H9 (cell line): ENCODE measurements around the gene ATP6V1G3. TPM values are rescaled to one million over a fixed set of nuclear protein-coding genes. Genes with fewer than 3 reads are reported as not detected.

Source experiments
- DNase-seq: peaks from one replicate; pipeline ENCODE4 v3.0.0-alpha.2; 2017
- H2AFZ ChIP-seq: one replicate; pipeline ENCODE4 v1.6.1; 2013; ENCODE audit warnings: mild to moderate bottlenecking, low read length, control low read depth, moderate library complexity
- H2AK5ac ChIP-seq: 2 replicates; pipeline ENCODE4 v1.6.1; 2013; ENCODE audit warnings: low read length, control low read depth, mixed read lengths; ENCODE audit not compliant: insufficient read length
- H2BK120ac ChIP-seq: one replicate; pipeline ENCODE4 v1.6.1; 2013; ENCODE audit warnings: low read depth, mild to moderate bottlenecking, low read length, control low read depth, inconsistent platforms; ENCODE audit not compliant: poor library complexity, severe bottlenecking
- H2BK12ac ChIP-seq: 2 replicates; pipeline ENCODE4 v1.6.1; 2013; ENCODE audit warnings: low read length, control low read depth, mixed read lengths, low read depth; ENCODE audit not compliant: insufficient read length
- H2BK15ac ChIP-seq: 2 replicates; pipeline ENCODE4 v1.6.1; 2013; ENCODE audit warnings: low read depth, low read length, control low read depth
- H2BK20ac ChIP-seq: one replicate; pipeline ENCODE4 v1.6.1; 2013; ENCODE audit warnings: low read depth, mild to moderate bottlenecking, low read length, control low read depth, inconsistent platforms; ENCODE audit not compliant: poor library complexity, severe bottlenecking
- H2BK5ac ChIP-seq: 2 replicates; pipeline ENCODE4 v1.6.1; 2013; ENCODE audit warnings: low read length, control low read depth, mixed read lengths; ENCODE audit not compliant: insufficient read length
- H3K14ac ChIP-seq: 2 replicates; pipeline ENCODE4 v1.6.1; 2013; ENCODE audit warnings: low read length, control low read depth; ENCODE audit not compliant: insufficient read depth
- H3K18ac ChIP-seq: 2 replicates; pipeline ENCODE4 v1.6.1; 2013; ENCODE audit warnings: low read depth, mild to moderate bottlenecking, mixed read lengths, low read length, control low read depth; ENCODE audit not compliant: insufficient read length
- H3K23ac ChIP-seq: 2 replicates; pipeline ENCODE4 v1.6.1; 2013; ENCODE audit warnings: low read length, control low read depth, mixed read lengths, low read depth; ENCODE audit not compliant: insufficient read length
- H3K23me2 ChIP-seq: 2 replicates; pipeline ENCODE4 v1.6.1; 2013; ENCODE audit warnings: low read depth, mild to moderate bottlenecking, mixed read lengths, low read length, control low read depth; ENCODE audit not compliant: insufficient read length, poor library complexity, severe bottlenecking
- H3K27ac ChIP-seq: 2 replicates; pipeline ENCODE4 v1.5.1; 2013; ENCODE audit warnings: low read length, control low read depth, mixed read lengths, low read depth; ENCODE audit not compliant: insufficient read length
- H3K27me3 ChIP-seq: 2 replicates; pipeline ENCODE4 v1.6.1; 2013; ENCODE audit warnings: low read length, control low read depth, inconsistent platforms; ENCODE audit not compliant: insufficient read depth
- H3K4ac ChIP-seq: 2 replicates; pipeline ENCODE4 v1.6.1; 2013; ENCODE audit warnings: low read depth, mild to moderate bottlenecking, control low read depth, inconsistent platforms, low read length, moderate library complexity
- H3K4me1 ChIP-seq: 2 replicates; pipeline ENCODE4 v1.6.1; 2013; ENCODE audit warnings: low read length, control low read depth, inconsistent platforms; ENCODE audit not compliant: insufficient read depth
- H3K4me2 ChIP-seq: 2 replicates; pipeline ENCODE4 v1.6.1; 2013; ENCODE audit warnings: low read length, control low read depth, mixed read lengths; ENCODE audit not compliant: insufficient read length, insufficient read depth
- H3K56ac ChIP-seq: 2 replicates; pipeline ENCODE4 v1.6.1; 2013; ENCODE audit warnings: low read depth, mild to moderate bottlenecking, mixed read lengths, low read length, control low read depth; ENCODE audit not compliant: insufficient read length
- H3K79me1 ChIP-seq: 2 replicates; pipeline ENCODE4 v1.6.1; 2013; ENCODE audit warnings: low read depth, mild to moderate bottlenecking, moderate library complexity, low read length, control low read depth, inconsistent platforms; ENCODE audit not compliant: insufficient read depth, poor library complexity, severe bottlenecking
- H3K79me2 ChIP-seq: 2 replicates; pipeline ENCODE4 v1.6.1; 2013; ENCODE audit warnings: low read length, control low read depth, inconsistent platforms; ENCODE audit not compliant: insufficient read depth
- H3K9ac ChIP-seq: 2 replicates; pipeline ENCODE4 v1.6.1; 2013; ENCODE audit warnings: low read length, control low read depth, mixed read lengths; ENCODE audit not compliant: insufficient read length; ENCODE audit errors: extremely low read depth
- H3K9me3 ChIP-seq: one replicate; pipeline ENCODE4 v1.6.1; 2013; ENCODE audit warnings: low read depth, low read length, inconsistent platforms; ENCODE audit not compliant: control insufficient read depth
- H3T11ph ChIP-seq: one replicate; pipeline ENCODE4 v1.6.1; 2013; ENCODE audit warnings: mild to moderate bottlenecking, low read length, control low read depth, inconsistent platforms
- H4K20me1 ChIP-seq: one replicate; pipeline ENCODE4 v1.6.1; 2013; ENCODE audit not compliant: control insufficient read depth, insufficient read length, insufficient read depth
- H4K5ac ChIP-seq: 2 replicates; pipeline ENCODE4 v1.6.1; 2013; ENCODE audit warnings: low read depth, mild to moderate bottlenecking, mixed read lengths, low read length, control low read depth; ENCODE audit not compliant: insufficient read length
- H4K8ac ChIP-seq: replicated peaks from 2 replicates; pipeline ENCODE4 v1.6.1; 2013; ENCODE audit warnings: low read length, control low read depth, mixed read lengths, low read depth; ENCODE audit not compliant: insufficient read length
- H4K91ac ChIP-seq: 2 replicates; pipeline ENCODE4 v1.6.1; 2013; ENCODE audit warnings: low read depth, mild to moderate bottlenecking, moderate library complexity, mixed read lengths, low read length, control low read depth; ENCODE audit not compliant: insufficient read length
- H3K27ac Mint-ChIP-seq, 3 experiments: 2 replicates in 2 of 3; 3 replicates in 1 of 3; pipeline ENCODE4 v1.8.0; 2020 to 2021; ENCODE audit warnings: mixed read lengths in 3 of 3, mild to moderate bottlenecking in 1 of 3, moderate library complexity in 1 of 3
- H3K27me3 Mint-ChIP-seq: 2 replicates; pipeline ENCODE4 v1.8.0; 2021; ENCODE audit warnings: low read depth, mild to moderate bottlenecking, moderate library complexity, mixed read lengths
- H3K36me3 Mint-ChIP-seq, 3 experiments: 2 replicates in 2 of 3; 3 replicates in 1 of 3; pipeline ENCODE4 v1.8.0; 2020 to 2021; ENCODE audit warnings: low read depth in 3 of 3, mixed read lengths in 3 of 3; ENCODE audit not compliant: insufficient read depth in 1 of 3
- H3K4me1 Mint-ChIP-seq, 2 experiments: 2 replicates each; pipeline ENCODE4 v1.8.0; 2020; ENCODE audit warnings: mixed read lengths in 2 of 2
- H3K4me3 Mint-ChIP-seq, 2 experiments: 2 replicates in 1 of 2; 3 replicates in 1 of 2; pipeline ENCODE4 v1.8.0; 2020 to 2021; ENCODE audit warnings: mild to moderate bottlenecking in 2 of 2, mixed read lengths in 2 of 2, moderate library complexity in 1 of 2
- H3K9me3 Mint-ChIP-seq, 2 experiments: 2 replicates in 1 of 2; 3 replicates in 1 of 2; pipeline ENCODE4 v1.8.0; 2020; ENCODE audit warnings: mild to moderate bottlenecking in 2 of 2, mixed read lengths in 2 of 2, moderate library complexity in 1 of 2
- CTCF ChIP-seq: fragments of 200-600 bp; sonication (generic); conservative IDR thresholded peaks from 3 replicates; pipeline ENCODE4 v1.8.0; 2021; ENCODE audit warnings: antibody characterized with exemption, mild to moderate bottlenecking
- WGBS: extraction: QIAGEN DNeasy Blood & Tissue Kit; methylation state at CpG from one replicate; pipeline ENCODE4 v1.1.7; 2013; ENCODE audit warnings: missing lambda C conversion rate, low lambda C conversion rate, mixed read lengths; ENCODE audit not compliant: insufficient read length; ENCODE audit errors: extremely low coverage; 5-methylcytosine and 5-hydroxymethylcytosine counted together
- total RNA-seq: library from RNA; stranded (reverse); gene quantifications from 2 replicates; pipeline ENCODE4 v1.2.1, GENCODE V29; 2021

ATP6V1G3 gene
- total RNA-seq, 1 experiment from 2014 or later: not detected

GRCh38 chr1:198494658-198495103 lies 45.8 kb downstream of the ATP6V1G3 start:
- Histone ChIP-seq H4K20me1 (no peaks in the 10 kb centered on the region), H3K23me2 (no peaks in the 10 kb centered on the region), H2BK12ac (no peak overlapping the region), H4K8ac (no peak overlapping the region), H3K27me3 (no peaks in the 10 kb centered on the region), H3K9me3 (no peaks in the 10 kb centered on the region), H3T11ph (no peak overlapping the region), H3K18ac (no peak overlapping the region), H3K79me1 (no peaks in the 10 kb centered on the region), H2AK5ac (no peak overlapping the region), H3K56ac (no peak overlapping the region), H3K79me2 (no peaks in the 10 kb centered on the region), H2BK120ac (no peak overlapping the region), H4K91ac (no peak overlapping the region), H3K9ac (no peak overlapping the region), H2BK20ac (no peak overlapping the region), H2BK5ac (no peak overlapping the region), H3K4ac (no peak overlapping the region), H3K4me1 (no peaks in the 10 kb centered on the region), H2AFZ (no peak overlapping the region), H3K14ac (no peak overlapping the region), H2BK15ac (no peak overlapping the region), H3K23ac (no peak overlapping the region), H4K5ac (no peak overlapping the region), H3K4me2 (no peak overlapping the region), H3K27ac (no peak overlapping the region)
- WGBS: no CpG with 5 or more reads among the region's 13 CpGs
- H3K9me3 Mint-ChIP-seq: no peaks in the 10 kb centered on the region
- H3K4me1 Mint-ChIP-seq: peaks cover 6 to 7% of the 10 kb centered on the region in 2 experiments
- TF ChIP-seq CTCF: no peak
- H3K36me3 Mint-ChIP-seq: no peaks in the 10 kb centered on the region
- no peaks in the 10 kb centered on the region for H3K27me3 Mint-ChIP-seq
- DNase-seq: no peak
- no peak overlapping the region for H3K4me3 Mint-ChIP-seq
- no peak overlapping the region for H3K27ac Mint-ChIP-seq
